ENCODE measurements around the gene MT1B. TPM values are rescaled to one million over a fixed set of nuclear protein-coding genes. Genes with fewer than 3 reads are reported as not detected.
"Not testable (repeated sequence)": the region's sequence is repeated elsewhere in the genome, so short reads cannot be mapped to it uniquely, and the experiment has no call there.

The MT1B gene
- total RNA-seq, 1 experiment from 2014 or later = not detected

DNA sequence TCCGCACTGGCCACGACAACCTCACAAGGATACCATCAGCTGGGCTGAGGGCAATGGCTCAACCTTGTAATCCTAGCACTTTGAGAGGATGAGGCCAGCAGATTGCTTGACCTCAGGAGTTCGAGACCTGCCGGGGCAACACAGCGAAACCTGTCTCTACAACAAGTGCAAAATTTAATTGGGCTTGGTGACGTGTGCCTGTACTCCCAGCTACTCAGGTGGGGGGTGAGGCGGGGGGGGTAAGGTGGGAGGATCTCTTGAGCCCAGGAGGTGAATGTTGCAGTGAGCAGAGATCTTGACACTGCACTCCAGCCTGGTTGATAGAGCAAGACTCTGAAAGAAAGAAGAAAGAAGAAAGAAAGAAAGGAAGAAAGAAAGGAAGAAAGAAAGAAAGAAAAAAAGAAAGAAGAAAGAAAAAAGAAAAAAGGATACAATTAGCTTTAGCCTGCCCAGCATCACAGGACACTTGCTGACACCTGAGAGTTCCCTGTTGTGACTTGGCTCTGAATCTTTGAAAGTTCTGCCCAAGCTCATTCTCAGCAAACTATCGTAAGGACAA lies 31.3 kb upstream of the MT1B start:
- DNase-seq (ENCODE audit: low spot score) = no peak

DNA sequence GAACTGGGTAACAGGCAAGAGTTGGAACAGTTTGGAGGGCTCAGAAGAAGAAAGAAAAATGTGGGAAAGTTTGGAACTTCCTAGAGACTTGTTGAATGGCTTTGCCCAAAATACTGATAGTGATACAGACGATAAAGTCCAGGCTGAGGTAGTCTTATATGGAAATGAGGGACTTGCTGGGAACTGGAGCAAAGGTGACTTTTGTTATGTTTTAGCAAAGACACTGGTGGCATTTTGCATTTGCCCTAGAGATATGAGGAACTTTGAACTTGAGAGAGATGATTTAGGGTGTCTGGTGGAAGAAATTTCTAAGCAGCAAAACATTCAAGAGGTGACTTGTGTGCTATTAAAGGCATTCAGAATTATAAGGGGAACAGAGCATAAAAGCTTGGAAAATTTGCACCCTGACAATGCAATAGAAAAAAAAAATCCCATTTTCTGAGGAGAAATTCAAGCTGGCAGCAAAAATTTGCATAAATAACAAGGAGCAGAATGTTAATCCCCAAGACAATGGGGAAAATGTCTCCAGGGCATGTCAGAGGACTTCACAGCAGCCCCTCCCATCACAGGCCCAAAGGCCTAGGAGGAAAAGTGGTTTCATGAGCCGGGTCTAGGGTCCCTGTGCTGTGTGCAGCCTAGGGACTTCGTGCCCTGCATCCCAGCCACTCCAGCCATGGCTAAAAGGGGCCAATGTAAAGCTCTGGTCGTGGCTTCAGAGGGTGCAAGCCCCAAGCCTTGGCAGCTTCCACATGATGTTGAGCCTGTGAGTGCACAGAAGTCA lies 29.8 kb upstream of the MT1B start:
- DNase-seq (ENCODE audit: low spot score) = not testable (repeated sequence)

DNA sequence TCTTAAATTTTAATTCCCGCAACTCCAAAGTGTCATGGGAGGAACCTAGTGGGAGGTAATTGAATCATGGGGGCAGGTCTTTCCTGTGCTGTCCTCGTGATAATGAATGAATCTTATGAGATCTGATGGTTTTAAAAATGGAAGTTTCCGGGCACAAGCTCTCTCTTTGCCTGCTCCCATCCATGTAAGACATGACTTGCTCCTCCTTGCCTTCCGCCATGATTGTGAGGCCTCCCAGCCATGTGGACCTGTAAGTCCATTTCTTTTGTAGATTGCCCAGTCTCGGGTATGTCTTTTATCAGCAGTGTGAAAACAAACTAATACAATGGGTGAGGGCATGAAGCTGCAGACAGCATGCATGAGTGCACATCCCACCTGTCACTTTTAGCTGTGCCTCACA lies 28.5 kb upstream of the MT1B start:
- DNase-seq (ENCODE audit: low spot score) = not testable (repeated sequence)

DNA sequence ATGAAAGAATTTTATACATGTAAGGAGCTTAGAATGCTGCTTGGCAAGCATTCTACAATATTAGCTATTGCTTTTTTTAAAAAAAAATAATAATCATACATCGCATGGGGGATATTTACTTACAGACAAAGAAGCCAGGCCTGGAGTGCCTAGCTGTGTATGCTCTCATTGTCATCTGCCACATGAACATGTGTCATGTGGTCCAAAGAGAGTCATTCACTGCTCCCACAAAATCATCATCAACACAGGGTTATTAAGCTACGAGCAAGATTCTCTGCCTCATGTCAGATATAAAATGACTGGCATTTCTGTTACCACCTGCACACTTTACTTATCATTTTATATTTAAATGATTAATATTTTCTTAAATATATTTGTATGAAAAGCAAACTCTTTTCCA lies 28.0 kb upstream of the MT1B start:
- DNase-seq (ENCODE audit: low spot score) = no peak

DNA sequence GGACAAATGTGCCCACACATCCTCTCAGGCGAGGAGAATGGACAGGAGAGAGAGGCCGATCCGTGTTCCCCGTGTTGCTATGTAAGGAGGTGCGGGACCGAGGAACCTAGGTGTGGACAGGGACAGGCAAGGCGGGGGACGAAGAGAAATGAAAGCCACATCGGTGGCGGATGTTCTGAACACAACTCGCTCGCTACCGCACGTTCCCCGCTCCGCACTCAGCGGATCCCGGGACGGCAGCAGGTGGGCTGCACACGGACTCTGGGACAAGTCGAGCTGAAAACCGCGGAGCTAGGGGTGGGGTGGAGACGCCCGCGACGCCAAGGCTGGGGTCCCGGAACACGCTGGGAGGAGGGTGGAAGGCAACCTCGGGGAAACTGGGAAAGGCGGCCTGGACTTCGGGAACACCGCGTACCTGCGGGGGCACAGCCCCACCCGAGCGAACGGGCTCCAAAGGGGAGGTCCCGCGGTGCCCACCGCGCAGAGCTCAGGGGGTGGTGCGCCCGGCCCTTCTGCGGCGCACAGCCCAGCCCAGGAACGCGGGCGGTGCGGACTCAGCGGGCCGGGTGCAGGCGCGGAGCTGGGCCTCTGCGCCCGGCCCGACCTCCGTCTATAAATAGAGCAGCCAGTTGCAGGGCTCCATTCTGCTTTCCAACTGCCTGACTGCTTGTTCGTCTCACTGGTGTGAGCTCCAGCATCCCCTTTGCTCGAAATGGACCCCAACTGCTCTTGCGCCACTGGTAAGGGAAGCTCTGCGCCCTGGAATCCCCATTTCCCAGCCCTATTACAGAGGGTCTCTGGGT lies 26.3 kb upstream of the MT1B start, which contains the start of gene MT1E:
Gene MT1E (plus strand): TSS at position 642 of the 803 bp plus-strand sequence. CDS start 71 bp downstream, at position 713.
- DNase-seq (ENCODE audit: low spot score) = no peak

DNA sequence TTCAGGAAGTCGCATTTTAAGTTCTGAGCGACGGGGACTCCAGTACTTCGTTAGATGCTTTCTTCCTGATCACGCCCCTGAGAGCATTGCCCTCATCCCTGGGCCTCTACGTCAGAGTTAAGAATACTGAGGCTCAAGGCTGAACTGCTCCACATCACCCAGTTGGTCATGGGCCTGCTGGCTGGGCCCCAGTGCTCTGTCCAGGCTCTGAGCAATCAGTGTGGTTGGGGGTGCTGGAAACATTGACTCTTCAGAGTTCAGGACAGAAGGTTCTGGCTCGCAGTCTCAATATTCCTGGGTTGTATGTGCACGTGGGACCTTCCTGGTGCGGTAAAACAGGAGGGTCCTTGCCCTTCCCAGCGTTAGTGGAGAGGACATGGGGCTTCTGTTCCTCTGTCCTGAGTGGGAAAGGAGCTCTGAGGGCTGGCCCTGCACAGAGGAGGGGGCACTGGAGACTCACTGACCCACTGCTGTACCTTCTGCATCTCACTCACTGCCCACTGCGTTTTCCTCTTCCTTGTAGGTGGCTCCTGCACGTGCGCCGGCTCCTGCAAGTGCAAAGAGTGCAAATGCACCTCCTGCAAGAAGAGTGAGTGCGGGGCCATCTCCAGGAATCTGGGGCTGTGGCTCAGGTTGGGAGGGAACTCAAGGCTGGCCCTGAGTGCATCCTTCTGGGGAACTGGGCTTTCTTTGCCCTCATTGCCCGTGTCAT lies 25.6 kb upstream of the MT1B start:
- no peak for DNase-seq (ENCODE audit: low spot score)

DNA sequence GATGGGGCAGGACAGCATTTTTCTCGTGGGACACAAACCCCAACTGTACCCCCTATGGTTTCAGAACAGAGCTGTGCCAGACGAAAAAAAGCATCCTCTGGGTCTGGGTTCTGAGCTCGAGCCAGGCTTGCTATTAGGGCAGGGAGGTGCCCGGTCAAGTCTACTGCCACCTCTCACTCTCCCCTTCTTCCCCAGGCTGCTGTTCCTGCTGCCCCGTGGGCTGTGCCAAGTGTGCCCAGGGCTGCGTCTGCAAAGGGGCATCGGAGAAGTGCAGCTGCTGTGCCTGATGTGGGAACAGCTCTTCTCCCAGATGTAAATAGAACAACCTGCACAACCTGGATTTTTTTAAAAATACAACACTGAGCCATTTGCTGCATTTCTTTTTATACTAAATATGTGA lies 25.0 kb upstream of the MT1B start:
- no peak for DNase-seq (ENCODE audit: low spot score)

DNA sequence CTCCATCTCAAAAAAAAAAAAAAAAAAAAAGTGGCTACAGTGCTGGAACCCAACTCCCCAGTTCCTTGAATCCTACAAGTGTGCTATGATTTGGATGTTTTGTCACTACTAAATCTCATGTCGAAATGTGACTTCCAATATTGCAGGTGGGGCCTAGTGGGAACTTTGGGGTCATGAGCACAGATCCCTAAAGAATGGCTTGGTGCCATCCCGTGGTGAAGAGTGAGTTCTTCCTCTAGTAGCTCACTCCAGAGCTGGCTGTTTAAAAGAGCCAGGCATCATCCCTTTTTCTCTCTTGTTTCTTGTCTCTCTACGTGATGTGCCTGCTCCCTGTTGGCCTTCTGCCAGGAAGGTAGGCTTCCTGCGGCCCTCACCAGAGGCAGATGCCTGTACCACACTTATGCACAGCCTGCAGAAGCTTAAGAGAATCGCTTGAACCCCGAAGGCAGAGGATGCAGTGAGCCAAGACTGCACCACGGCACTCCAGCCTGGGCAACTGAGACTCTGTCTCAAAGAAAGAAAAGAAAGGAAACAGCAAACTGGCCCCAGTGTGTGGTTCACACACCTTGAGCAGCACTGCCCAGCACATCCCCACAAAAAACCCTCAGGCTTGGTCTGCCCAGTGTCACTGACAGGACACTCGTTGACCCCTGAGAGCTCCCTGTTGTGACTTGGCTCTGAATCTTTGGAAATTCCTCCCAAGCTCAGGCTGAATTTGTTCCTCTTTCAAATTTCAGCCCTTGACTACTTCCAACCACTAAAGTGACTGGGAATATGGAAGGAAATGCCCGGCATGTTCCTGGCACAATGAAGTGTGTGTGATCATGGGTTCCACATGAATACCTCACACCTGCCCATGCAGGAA lies 23.0 kb upstream of the MT1B start:
- DNase-seq (ENCODE audit: low spot score) = no peak

DNA sequence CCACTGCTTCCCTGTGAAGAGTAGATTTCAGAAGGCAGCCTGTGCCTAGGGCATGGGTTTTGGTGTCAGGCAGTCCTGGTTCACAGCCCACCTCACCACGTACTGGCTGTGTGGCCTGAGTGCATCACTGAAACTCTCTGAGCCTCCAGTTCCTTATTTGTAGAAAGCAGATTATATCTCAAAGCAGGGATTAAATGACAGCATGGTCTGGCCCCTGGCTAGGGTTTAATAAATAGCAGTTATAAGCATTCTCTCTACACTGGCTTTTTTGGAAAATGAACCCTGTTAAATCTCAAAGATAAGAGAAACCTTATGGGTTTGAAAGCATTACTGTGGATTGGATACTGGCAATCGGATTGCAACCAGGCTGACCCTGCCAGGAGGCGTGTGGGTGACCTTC lies 22.2 kb upstream of the MT1B start:
- no peak for DNase-seq (ENCODE audit: low spot score)

DNA sequence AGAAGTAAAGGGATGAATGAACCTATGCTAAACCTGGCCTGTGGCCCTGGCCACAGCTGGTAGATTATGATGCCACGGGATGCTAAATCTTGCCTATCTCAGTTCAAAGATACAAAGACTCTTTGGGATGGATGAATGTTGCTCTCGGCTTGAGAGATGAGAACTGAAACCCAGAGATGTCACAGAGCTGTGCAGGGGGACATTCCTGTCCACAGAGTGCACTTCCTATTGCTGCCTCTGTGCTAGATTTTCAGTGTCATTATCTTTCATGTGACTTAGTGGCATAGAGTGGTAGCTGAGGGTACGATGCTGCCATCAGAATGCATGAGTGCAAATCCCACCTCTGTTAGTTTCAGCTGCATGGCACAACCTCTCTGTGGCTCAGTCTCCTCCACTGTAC lies 21.6 kb upstream of the MT1B start:
- no peak for DNase-seq (ENCODE audit: low spot score)

DNA sequence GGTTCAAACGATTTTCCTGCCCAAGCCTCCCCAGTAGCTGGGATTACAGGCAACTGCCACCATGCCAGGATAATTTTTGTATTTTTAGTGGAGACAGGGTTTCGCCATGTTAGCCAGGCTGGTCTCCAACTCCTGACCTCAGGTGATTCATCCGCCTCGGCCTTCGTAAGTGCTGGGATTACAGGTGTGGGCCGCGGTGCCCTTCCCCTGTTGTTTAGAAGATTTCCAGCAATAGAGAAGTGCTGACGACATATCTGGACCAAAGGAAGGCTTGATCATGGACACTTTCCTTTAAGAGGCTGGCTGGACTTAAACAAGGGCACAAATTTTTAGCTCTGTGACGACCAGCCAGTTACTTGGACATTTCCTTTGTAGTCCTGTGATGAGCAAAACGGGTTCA lies 20.5 kb upstream of the MT1B start:
- DNase-seq (ENCODE audit: low spot score) = no peak

DNA sequence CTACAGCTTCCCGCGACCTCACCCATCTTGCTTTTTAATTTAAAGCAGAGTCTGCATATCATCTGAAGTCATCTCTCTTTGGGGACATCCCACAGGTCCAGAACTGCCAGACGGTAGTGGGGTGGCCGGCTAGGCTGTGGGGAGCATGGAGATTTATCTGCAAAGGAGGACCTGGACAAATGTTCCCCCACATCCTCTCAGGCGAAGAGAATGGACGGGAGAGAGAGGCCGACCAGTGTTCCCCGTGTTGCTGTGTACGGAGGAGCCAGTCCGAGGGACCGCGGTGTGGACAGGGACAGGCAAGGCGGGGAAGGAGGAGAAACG lies 19.9 kb upstream of the MT1B start:
- DNase-seq (ENCODE audit: low spot score) = no peak

DNA sequence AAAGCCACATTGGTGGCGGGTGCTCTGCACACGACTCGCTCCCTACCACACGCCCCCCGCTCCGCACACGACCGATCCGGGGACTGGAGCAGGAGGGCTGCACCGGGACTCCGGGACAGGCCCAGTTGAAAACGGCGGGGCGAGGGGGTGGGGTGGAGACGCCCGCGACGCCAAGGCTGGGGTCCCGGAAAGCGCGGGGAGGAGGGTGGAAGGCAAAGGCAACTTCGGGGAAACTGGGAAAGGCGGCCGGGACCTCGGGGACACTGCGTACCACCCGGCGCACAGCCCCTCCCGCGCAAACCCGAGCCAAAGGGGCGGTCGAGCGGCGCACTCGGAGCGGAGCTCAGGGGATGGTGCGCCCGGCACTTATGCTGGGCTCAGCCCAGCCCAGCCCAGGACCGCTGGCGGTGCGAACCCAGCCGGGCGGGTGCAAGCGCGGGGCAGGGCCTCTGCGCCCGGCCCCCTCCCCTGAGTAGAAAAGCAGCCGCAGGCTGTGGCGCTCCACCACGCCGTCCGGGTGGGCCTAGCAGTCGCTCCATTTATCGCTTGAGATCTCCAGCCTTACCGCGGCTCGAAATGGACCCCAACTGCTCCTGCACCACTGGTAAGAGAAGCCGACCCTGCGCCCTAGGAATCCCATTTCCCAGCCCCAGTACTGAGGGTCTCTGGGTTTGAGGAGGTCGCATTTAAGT lies 19.4 kb upstream of the MT1B start, which contains the start of gene MT1M:
Gene MT1M (plus strand): TSS at position 504 of the 692 bp plus-strand sequence. CDS start 73 bp downstream, at position 577.
- no peak for DNase-seq (ENCODE audit: low spot score)

DNA sequence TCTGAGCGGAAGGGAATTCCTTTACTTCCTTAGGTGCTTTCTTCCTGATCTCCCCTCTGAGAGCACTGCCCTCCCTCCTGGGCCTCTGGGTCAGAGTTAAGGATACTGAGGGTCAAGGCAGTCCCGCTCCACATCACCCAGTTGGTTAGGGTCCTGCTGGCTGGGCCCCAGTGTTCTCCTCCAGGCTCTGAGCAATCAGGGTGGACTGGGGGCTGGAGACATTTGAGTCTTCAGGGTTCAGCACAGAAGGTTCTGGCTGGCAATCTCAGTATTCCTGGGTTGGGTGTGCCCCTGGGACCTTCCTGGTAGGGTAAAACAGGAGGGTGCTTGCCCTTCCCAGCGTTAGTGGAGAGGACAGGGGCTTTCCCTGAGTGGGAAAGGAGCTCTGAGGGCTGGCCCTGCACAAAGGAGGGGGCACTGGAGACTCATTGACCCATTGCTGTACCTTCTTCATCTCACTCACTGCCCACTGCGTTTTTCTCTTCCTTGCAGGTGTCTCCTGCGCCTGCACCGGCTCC lies 18.8 kb upstream of the MT1B start:
- no peak for DNase-seq (ENCODE audit: low spot score)

DNA sequence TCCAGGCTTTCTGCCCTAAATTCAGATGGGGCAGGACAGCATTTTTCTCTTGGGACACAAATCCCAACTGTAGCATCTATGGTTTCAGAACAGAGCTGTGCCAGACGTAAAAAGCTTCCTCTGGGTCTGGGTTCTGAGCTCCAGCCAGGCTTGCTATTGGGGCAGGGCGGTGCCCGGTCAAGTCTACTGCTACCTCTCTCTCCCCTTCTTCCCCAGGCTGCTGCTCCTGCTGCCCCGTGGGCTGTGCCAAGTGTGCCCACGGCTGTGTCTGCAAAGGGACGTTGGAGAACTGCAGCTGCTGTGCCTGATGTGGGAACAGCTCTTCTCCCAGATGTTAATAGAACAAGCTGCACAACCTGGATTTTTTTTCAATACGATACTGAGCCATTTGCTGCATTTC lies 18.2 kb upstream of the MT1B start:
- no peak for DNase-seq (ENCODE audit: low spot score)

DNA sequence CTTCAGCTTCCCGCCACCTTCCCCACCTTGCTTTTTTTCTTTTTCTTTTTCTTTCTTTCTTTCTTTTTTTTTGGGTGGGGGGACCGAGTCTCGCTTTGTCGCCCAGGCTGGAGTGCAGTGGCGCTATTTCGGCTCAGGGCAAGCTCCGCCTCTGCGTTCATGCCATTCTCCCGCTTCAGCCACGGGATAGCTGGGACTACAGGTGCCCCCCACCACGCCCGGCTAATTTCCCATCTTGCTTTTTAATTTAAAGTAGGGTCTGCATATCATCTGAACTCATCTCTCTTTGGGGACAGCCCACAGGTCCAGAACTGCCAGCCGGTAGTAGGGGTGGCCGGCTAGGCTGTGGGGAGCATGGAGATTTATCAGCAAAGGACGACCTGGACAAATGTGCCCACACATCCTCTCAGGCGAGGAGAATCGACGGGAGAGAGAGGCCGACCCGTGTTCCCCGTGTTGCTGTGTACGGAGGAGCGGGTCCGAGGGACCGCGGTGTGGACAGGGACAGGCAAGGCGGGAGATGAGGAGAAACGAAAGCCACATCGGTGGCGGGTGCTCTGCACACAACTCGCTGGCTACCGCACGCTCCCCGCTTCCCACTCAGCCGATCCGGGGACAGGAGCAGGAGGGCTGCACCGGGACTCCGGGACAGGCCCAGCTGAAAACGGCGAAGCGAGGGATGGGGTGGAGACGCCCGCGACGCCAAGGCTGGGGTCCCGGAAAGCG lies 16.8 kb upstream of the MT1B start:
- no peak for DNase-seq (ENCODE audit: low spot score)

DNA sequence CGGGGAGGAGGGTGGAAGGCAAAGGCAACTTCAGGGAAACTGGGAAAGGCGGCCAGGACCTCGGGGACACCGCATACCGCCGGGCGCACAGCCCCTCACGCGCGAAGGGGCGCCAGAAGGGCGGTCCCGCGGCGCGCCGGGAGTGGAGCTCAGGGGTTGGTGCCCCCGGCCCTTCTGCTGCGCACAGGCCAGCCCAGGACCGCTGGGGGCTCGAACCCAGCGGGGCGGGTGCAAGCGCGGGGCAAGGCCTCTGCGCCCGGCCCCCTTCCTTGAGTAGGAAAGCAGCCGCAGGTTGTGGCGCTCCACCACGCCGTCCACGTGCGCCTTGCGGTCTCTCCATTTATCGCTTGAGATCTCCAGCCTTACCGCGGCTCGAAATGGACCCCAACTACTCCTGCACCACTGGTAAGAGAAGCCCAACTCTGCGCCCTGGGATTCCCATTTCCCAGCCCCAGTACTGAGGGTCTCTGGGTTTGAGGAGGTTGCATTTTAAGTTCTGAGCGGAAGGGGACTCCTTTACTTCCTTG lies 16.2 kb upstream of the MT1B start:
- no peak for DNase-seq (ENCODE audit: low spot score)

DNA sequence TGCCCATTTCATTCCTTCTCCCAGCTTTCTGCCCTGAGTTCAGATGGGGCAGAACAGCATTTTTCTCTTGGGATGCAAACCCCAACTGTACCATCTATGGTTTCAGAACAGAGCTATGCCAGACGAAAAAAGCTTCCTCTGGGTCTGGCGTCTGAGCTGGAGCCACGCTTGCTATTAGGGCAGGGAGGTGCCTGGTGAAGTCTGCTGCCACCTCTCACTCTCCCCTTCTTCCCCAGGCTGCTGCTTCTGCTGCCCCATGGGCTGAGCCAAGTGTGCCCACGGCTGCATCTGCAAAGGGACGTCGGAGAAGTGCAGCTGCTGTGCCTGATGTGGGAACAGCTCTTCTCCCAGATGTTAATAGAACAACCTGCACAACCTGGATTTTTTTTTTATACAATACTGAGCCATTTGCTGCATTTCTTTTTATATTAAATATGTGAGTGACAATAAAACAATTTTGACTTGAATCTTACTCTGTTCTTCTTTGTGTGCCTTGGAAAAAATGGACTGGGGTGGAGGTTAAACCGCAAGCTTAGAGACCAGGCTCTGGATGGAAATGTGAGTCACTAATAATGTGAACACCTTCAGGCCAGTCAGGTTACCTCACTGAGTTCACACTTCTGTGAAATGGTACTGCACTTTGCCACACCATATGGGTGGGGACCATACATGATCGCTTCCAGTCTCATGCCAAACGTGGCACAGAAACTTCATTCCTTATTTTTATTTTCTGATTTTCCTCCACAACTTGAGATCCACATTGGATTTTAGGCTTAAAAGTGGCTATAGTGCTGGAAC lies 14.9 kb upstream of the MT1B start:
- no peak for DNase-seq (ENCODE audit: low spot score)
